A549 (cell line): ENCODE measurements around the gene NKD1.

Experiments used
- EHMT2 ChIP-seq: fragments of 200-600 bp; sonication (generic); IDR thresholded peaks from 2 replicates; pipeline ENCODE4 v1.6.1; 2016; ENCODE audit warnings: antibody characterized with exemption, low read depth, mild to moderate bottlenecking, moderate library complexity
- POLR2A ChIP-seq: IDR thresholded peaks from 2 replicates; pipeline ENCODE4 v1.6.1; 2012; ENCODE audit warnings: mild to moderate bottlenecking, low read length
- SMC3 ChIP-seq: fragments of >200 bp; sonication (Bioruptor Twin); formaldehyde crosslinking; IDR thresholded peaks from 3 replicates; pipeline ENCODE4 v1.6.1; 2018; ENCODE audit warnings: inconsistent platforms
- TF ChIP-seq, protein P1 (sequence below): fragments of >200 bp; sonication (Bioruptor Twin); formaldehyde crosslinking; IDR thresholded peaks from 3 replicates; pipeline ENCODE4 v1.5.1; 2016

DNA sequence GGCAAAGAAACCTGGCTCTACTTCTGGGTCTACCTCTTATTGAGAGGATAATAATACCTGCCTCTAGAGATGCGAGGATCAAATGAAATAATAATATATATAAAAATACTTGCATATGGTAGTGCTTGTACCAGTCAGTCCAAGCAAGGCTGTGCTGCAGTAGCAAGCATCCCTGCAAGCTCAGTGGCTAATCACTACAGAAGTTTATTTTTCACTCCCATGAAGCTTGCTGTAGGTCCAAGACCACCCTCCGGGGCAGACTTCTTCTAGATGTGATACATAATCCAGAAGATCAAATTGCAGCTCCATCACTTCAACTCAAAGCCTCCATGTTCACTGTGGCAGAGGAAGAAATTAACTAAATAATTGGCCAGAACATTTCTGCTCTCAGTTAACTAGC, 48.9 kb upstream of the NKD1 start:
- no peak for TF ChIP-seq SMC3
- TF ChIP-seq, protein P1, sequence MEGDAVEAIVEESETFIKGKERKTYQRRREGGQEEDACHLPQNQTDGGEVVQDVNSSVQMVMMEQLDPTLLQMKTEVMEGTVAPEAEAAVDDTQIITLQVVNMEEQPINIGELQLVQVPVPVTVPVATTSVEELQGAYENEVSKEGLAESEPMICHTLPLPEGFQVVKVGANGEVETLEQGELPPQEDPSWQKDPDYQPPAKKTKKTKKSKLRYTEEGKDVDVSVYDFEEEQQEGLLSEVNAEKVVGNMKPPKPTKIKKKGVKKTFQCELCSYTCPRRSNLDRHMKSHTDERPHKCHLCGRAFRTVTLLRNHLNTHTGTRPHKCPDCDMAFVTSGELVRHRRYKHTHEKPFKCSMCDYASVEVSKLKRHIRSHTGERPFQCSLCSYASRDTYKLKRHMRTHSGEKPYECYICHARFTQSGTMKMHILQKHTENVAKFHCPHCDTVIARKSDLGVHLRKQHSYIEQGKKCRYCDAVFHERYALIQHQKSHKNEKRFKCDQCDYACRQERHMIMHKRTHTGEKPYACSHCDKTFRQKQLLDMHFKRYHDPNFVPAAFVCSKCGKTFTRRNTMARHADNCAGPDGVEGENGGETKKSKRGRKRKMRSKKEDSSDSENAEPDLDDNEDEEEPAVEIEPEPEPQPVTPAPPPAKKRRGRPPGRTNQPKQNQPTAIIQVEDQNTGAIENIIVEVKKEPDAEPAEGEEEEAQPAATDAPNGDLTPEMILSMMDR: no peak
- TF ChIP-seq EHMT2: no peak
- TF ChIP-seq POLR2A: no peak
